Right atrium auricular region (tissue), 2 donors: ENCODE data around the gene SMARCA1. TPM values are rescaled to one million over a fixed set of nuclear protein-coding genes. Genes with fewer than 3 reads are reported as not detected.

Source experiments
- DNase-seq: peaks from one replicate; pipeline ENCODE4 v3.0.0-alpha.2; 2019; ENCODE audit warnings: low spot score
- H3K27ac ChIP-seq, 2 donors: fragments of 200-600 bp; sonication (generic); 1 replicate in 1 of 2; 2 replicates in 1 of 2; pipeline ENCODE4 v1.5.1; 2016 to 2019
- H3K27me3 ChIP-seq, 2 donors: fragments of 200-600 bp; sonication (generic); one replicate each; pipeline versions ENCODE4 v1.5.1 to v1.6.0; 2017 to 2019
- H3K36me3 ChIP-seq: fragments of 200-600 bp; sonication (generic); one replicate; pipeline ENCODE4 v1.5.1; 2016
- H3K4me1 ChIP-seq, 2 donors: fragments of 200-600 bp; sonication (generic); one replicate each; pipeline versions ENCODE4 v1.5.1 to v1.6.0; 2017 to 2019
- H3K4me3 ChIP-seq, 2 donors: fragments of 200-600 bp; sonication (generic); 1 replicate in 1 of 2; 2 replicates in 1 of 2; pipeline ENCODE4 v1.5.1; 2017 to 2019; ENCODE audit warnings: mild to moderate bottlenecking in 1 of 2, moderate library complexity in 1 of 2
- H3K9me3 ChIP-seq, 2 donors: fragments of 200-600 bp; sonication (generic); one replicate each; pipeline ENCODE4 v1.5.1; 2019
- CTCF ChIP-seq, 2 donors: fragments of 200-600 bp; sonication (generic); IDR thresholded peaks; one replicate each; pipeline ENCODE4 v1.5.1; 2019; ENCODE audit warnings: antibody characterized with exemption in 2 of 2
- total RNA-seq, 2 donors: library from RNA; depleted of rRNA; stranded (reverse); fragments of >200 nt; gene quantifications; one replicate each; pipeline ENCODE4 v1.1.0, GENCODE V29; 2016

Gene SMARCA1
- total RNA-seq, 2 donors from 2014 or later: 24.1 to 35.2 TPM

DNA sequence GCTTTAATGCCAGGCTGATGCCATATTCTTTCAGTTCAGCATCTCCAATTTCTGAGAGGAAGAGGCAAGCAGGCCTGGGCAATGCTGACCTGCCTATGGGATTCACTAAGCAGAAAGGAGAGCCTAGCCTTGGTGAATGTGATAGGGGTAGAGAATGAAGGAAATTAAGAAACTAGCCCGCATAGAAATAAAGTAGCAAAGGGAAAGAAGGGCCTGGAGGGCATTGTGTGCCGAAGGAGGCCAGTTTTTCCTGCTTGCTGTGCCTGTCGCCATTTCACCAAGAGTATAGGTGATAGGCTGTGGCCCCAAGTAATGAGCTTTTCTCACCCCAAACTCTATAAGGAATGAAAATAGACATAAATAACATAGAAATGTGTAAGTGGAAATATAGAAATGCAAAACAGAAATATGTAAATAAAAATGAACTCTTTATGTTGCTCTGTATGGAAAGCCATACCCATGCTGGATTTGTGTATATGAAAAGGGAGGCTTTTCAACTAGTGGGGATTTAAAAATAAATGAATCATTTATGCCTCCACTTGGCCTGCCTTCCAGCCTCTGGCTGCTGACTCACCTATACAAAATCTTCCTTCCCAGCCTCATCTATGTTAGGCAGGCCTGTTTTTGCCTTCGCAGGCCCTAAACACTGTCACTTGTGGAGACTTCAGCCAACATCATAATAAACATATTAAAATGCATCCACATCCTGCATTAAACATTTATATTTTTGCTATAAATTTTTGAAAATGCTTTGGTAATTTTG, 11.7 kb upstream of the SMARCA1 start:
- Histone ChIP-seq H3K9me3 (no peaks in the 10 kb centered on the region), H3K27me3 (no peaks in the 10 kb centered on the region), H3K36me3 (no peaks in the 10 kb centered on the region), H3K27ac (no peak overlapping the region), H3K4me1 (no peaks in the 10 kb centered on the region), H3K4me3 (no peak overlapping the region)
- DNase-seq: no peak
- no peak for TF ChIP-seq CTCF (IDR thresholded peaks at IDR 0.05)

GRCh38 chrX:129531132-129531531, 7.8 kb upstream of the SMARCA1 start:
- H3K36me3 ChIP-seq: no peaks in the 10 kb centered on the region
- no peak overlapping the region for H3K27ac ChIP-seq
- no peaks in the 10 kb centered on the region for H3K27me3 ChIP-seq
- DNase-seq: no peak
- no peaks in the 10 kb centered on the region for H3K9me3 ChIP-seq
- TF ChIP-seq CTCF (IDR thresholded peaks at IDR 0.05): no peak
- no peak overlapping the region for H3K4me3 ChIP-seq
- no peaks in the 10 kb centered on the region for H3K4me1 ChIP-seq

DNA sequence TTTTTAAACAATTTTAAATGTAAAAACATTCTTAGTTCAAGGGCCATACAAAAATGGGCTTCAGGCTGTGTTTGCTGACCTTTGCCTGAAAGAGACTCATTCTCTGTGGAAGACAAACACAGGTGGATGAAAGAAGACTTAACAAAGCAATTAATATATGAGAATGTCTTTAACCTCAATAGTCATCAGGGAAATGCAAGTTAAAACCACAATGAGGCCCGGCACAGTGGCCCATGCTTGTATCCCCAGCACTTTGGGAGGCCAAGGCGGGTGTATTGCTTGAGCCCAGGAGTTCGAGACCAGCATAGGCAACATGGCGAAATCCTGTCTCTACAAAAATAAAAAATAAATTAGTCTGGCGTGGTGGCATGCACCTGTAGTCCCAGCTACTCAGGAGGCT, 7.1 kb upstream of the SMARCA1 start:
- Histone ChIP-seq H3K27me3 (no peaks in the 10 kb centered on the region), H3K9me3 (no peaks in the 10 kb centered on the region), H3K4me3 (no peak overlapping the region), H3K36me3 (no peaks in the 10 kb centered on the region), H3K27ac (no peak overlapping the region), H3K4me1 (no peaks in the 10 kb centered on the region)
- DNase-seq: no peak
- no peak for TF ChIP-seq CTCF (IDR thresholded peaks at IDR 0.05)

- DNase-seq: no peak
- no peak for TF ChIP-seq CTCF (IDR thresholded peaks at IDR 0.05)
- Histone ChIP-seq H3K4me3 (no peak overlapping the region), H3K36me3 (no peaks in the 10 kb centered on the region), H3K27ac (no peak overlapping the region), H3K9me3 (no peaks in the 10 kb centered on the region), H3K27me3 (no peaks in the 10 kb centered on the region), H3K4me1 (no peaks in the 10 kb centered on the region)
Measured at GRCh38 chrX:129529685-129530281, 6.5 kb upstream of the SMARCA1 start.

GRCh38 chrX:129525896-129526295, 2.6 kb upstream of the SMARCA1 start:
- Histone ChIP-seq H3K4me3 (no peak overlapping the region), H3K27ac (no peak overlapping the region), H3K27me3 (no peaks in the 10 kb centered on the region), H3K4me1 (peaks cover 0 to 3% of the 10 kb centered on the region in 2 donors), H3K36me3 (no peaks in the 10 kb centered on the region), H3K9me3 (no peaks in the 10 kb centered on the region)
- DNase-seq: no peak
- TF ChIP-seq CTCF (IDR thresholded peaks at IDR 0.05): no peak
